HCT116 (cell line): Measurements from ENCODE around the gene MAB21L3. TPM values are rescaled to one million over a fixed set of nuclear protein-coding genes. Genes with fewer than 3 reads are reported as not detected.

ENCODE experiments used
- ATAC-seq: fragments of 200-7000 bp; cut with Tn5 transposase; 2 replicates; pipeline ENCODE4 v1.9.1; 2020; ENCODE audit warnings: mild to moderate bottlenecking, moderate library complexity
- BruUV-seq: library from RNA; stranded (reverse); fragments of 400-500 nt; replicated peaks from 2 replicates; lab custom pipeline; 2021; lab: Mats Ljungman, UMichigan
- CTCF ChIA-PET: fragments of 300-600 bp; sonication (Branson Sonifier 250); formaldehyde crosslinking; loops from one replicate; lab custom pipeline; 2021; ENCODE audit warnings: antibody characterized with exemption; lab: Charles Lee
- POLR2A ChIA-PET: fragments of 300-600, 350-600 bp; sonication (Branson Sonifier 250); formaldehyde crosslinking; loops from one replicate; lab custom pipeline; 2021; ENCODE audit warnings: antibody characterized with exemption; lab: Charles Lee
- RAD21 ChIA-PET, 2 experiments: fragments of 300-600 bp; sonication (Branson Sonifier 250); formaldehyde crosslinking; loops; one replicate each; lab custom pipeline; 2023; ENCODE audit warnings: low total read pairs in 2 of 2; ENCODE audit not compliant: uncharacterized antibody in 2 of 2, unreplicated experiment in 2 of 2, low non-redundant PET in 1 of 2; lab: Charles Lee
- DNase-seq: peaks from one replicate; pipeline ENCODE4 v3.0.0-alpha.2; 2010; ENCODE audit warnings: low read depth, low spot score
- H2AFZ ChIP-seq: fragments of 200-600 bp; shearing (Covaris generic), sonication (generic); 2 replicates; pipeline ENCODE4 v1.6.1; 2017; ENCODE audit warnings: low read depth, mixed run types, mixed read lengths, antibody characterized with exemption, low read length; ENCODE audit not compliant: poor library complexity, severe bottlenecking
- H3K27ac ChIP-seq: 2 replicates; pipeline ENCODE4 v1.5.1; 2012; ENCODE audit warnings: low read depth, low read length
- H3K27me3 ChIP-seq: fragments of 200-600 bp; sonication (generic); 2 replicates; pipeline ENCODE4 v1.6.1; 2016; ENCODE audit warnings: mixed run types, low read length, mixed read lengths; ENCODE audit not compliant: insufficient read depth
- H3K36me3 ChIP-seq, 2 experiments: fragments of 200-500 bp in 1 of 2; fragments of 200-600 bp in 1 of 2; sonication (Bioruptor generic) in 1 of 2; sonication (generic) in 1 of 2; 2 replicates each; pipeline versions ENCODE4 v1.5.1 to v1.6.1; 2014 to 2016; ENCODE audit warnings: low read length in 2 of 2, inconsistent platforms in 1 of 2, mixed read lengths in 1 of 2, mixed run types in 1 of 2; ENCODE audit not compliant: insufficient read depth in 2 of 2, control insufficient read depth in 1 of 2
- H3K4me1 ChIP-seq, 2 experiments: fragments of 200-600 bp in 1 of 2; sonication (generic) in 1 of 2; 2 replicates each; pipeline versions ENCODE4 v1.5.1 to v1.6.1; 2012 to 2017; ENCODE audit warnings: low read length in 2 of 2, inconsistent platforms in 1 of 2, mild to moderate bottlenecking in 1 of 2, mixed read lengths in 1 of 2, mixed run types in 1 of 2, moderate library complexity in 1 of 2; ENCODE audit not compliant: insufficient read depth in 2 of 2, control insufficient read depth in 1 of 2
- H3K4me2 ChIP-seq: fragments of 200-600 bp; sonication (generic); 2 replicates; pipeline ENCODE4 v1.6.1; 2017; ENCODE audit warnings: mixed run types, low read length, mixed read lengths
- H3K4me3 ChIP-seq, 2 experiments: fragments of 200-600 bp in 1 of 2; sonication (generic) in 1 of 2; replicated peaks in 1 of 2; 2 replicates each; pipeline ENCODE4 v1.5.1; 2011 to 2016; ENCODE audit warnings: low read length in 2 of 2, control low read depth in 1 of 2, low read depth in 1 of 2, mild to moderate bottlenecking in 1 of 2, mixed read lengths in 1 of 2, mixed run types in 1 of 2
- H3K79me2 ChIP-seq: fragments of 200-600 bp; sonication (generic); 2 replicates; pipeline ENCODE4 v1.6.1; 2017; ENCODE audit warnings: mild to moderate bottlenecking, mixed run types, low read length, moderate library complexity, mixed read lengths; ENCODE audit not compliant: insufficient read depth
- H3K9ac ChIP-seq: fragments of 200-600 bp; sonication (generic); 2 replicates; pipeline ENCODE4 v1.6.1; 2016; ENCODE audit warnings: low read length, mixed read lengths
- H3K9me2 ChIP-seq: fragments of 200-600 bp; sonication (generic), shearing (Covaris generic); 2 replicates; pipeline ENCODE4 v1.6.1; 2017; ENCODE audit warnings: mixed run types, mild to moderate bottlenecking, moderate library complexity; ENCODE audit not compliant: insufficient read depth
- H3K9me3 ChIP-seq, 2 experiments: fragments of 200-500 bp in 1 of 2; fragments of 200-600 bp in 1 of 2; sonication (Bioruptor generic) in 1 of 2; sonication (generic) in 1 of 2; 2 replicates each; pipeline ENCODE4 v1.6.1; 2014 to 2017; ENCODE audit warnings: low read length in 2 of 2, mixed read lengths in 2 of 2, inconsistent platforms in 1 of 2, low read depth in 1 of 2, mild to moderate bottlenecking in 1 of 2, mixed run types in 1 of 2, moderate library complexity in 1 of 2; ENCODE audit not compliant: control insufficient read depth in 1 of 2, insufficient read depth in 1 of 2
- H4K20me1 ChIP-seq: fragments of 200-600 bp; sonication (generic), shearing (Covaris generic); 2 replicates; pipeline ENCODE4 v1.6.1; 2017; ENCODE audit warnings: mixed run types, mild to moderate bottlenecking, moderate library complexity; ENCODE audit not compliant: insufficient read depth
- EGR1 ChIP-seq: IDR thresholded peaks from 2 replicates; pipeline ENCODE4 v1.6.1; 2012; ENCODE audit warnings: low read depth
- ELF1 ChIP-seq: IDR thresholded peaks from 2 replicates; pipeline ENCODE4 v1.6.1; 2012; ENCODE audit warnings: low read depth, borderline replicate concordance
- EZH2 ChIP-seq: fragments of 200-600 bp; sonication (generic); IDR thresholded peaks from 2 replicates; pipeline ENCODE4 v1.6.1; 2017; ENCODE audit warnings: antibody characterized with exemption, mixed run types
- EZH2phosphoT487 ChIP-seq: fragments of 200-600 bp; IDR thresholded peaks from 2 replicates; pipeline ENCODE4 v1.6.1; 2018; ENCODE audit warnings: antibody characterized with exemption, borderline replicate concordance
- JUND ChIP-seq: IDR thresholded peaks from 2 replicates; pipeline ENCODE4 v1.6.1; 2012
- MAX ChIP-seq: IDR thresholded peaks from 2 replicates; pipeline ENCODE4 v1.6.1; 2012
- POLR2A ChIP-seq: IDR thresholded peaks from 2 replicates; pipeline ENCODE4 v1.7.0; 2011; ENCODE audit warnings: borderline replicate concordance; ENCODE audit not compliant: insufficient read depth, insufficient read length; ENCODE audit errors: extremely low read depth
- POLR2AphosphoS5 ChIP-seq: IDR thresholded peaks from 2 replicates; pipeline ENCODE4 v1.6.1; 2011; ENCODE audit warnings: mild to moderate bottlenecking, low read depth, low read length, moderate library complexity
- RAD21 ChIP-seq: IDR thresholded peaks from 2 replicates; pipeline ENCODE4 v1.6.1; 2012; ENCODE audit warnings: low read depth, mild to moderate bottlenecking
- SRF ChIP-seq: IDR thresholded peaks from 2 replicates; pipeline ENCODE4 v1.6.1; 2012; ENCODE audit warnings: low read depth
- intact Hi-C: fragments of 100-400 bp; cut with micrococcal nuclease; formaldehyde crosslinking; loops from 2 replicates; pipeline ENCODE4 v1.10.0; 2022
- total RNA-seq: library from RNA; stranded (reverse); gene quantifications from one replicate; pipeline ENCODE4 v1.2.1, GENCODE V29; 2021; ENCODE audit not compliant: unreplicated experiment
- TF ChIP-seq, protein P1 (sequence below): IDR thresholded peaks from 2 replicates; pipeline ENCODE4 v1.6.1; 2012
- TF ChIP-seq, protein P2 (sequence below), 3 experiments: fragments of 200-600 bp in 1 of 3; sonication (generic) in 1 of 3; IDR thresholded peaks in 2 of 3; conservative IDR thresholded peaks in 1 of 3; 2 replicates each; pipeline ENCODE4 v1.5.1; 2012 to 2017; ENCODE audit warnings: low read depth in 2 of 3, low read length in 2 of 3, antibody characterized with exemption in 1 of 3, borderline replicate concordance in 1 of 3, control low read depth in 1 of 3, mild to moderate bottlenecking in 1 of 3, mixed read lengths in 1 of 3, mixed run types in 1 of 3, moderate library complexity in 1 of 3; ENCODE audit not compliant: insufficient read depth in 1 of 3
- TF ChIP-seq, protein P3 (sequence below): IDR thresholded peaks from 2 replicates; pipeline ENCODE4 v1.6.1; 2011; ENCODE audit warnings: mild to moderate bottlenecking, low read length, moderate library complexity; ENCODE audit not compliant: insufficient replicate concordance; ENCODE audit errors: extremely low read depth

MAB21L3 gene
- total RNA-seq, 1 experiment from 2014 or later, result not detected

GRCh38 chr1:116178837-116179236, 67.6 kb downstream of the MAB21L3 start:
- Histone ChIP-seq H3K4me1 (peaks cover 0 to 8% of the 10 kb centered on the region in 2 experiments; a peak in 1 of 4 replicates), H3K9ac (no peak overlapping the region), H3K36me3 (no peaks in the 10 kb centered on the region), H4K20me1 (no peaks in the 10 kb centered on the region), H3K9me3 (no peaks in the 10 kb centered on the region), H3K4me2 (no peak overlapping the region), H2AFZ (no peak overlapping the region), H3K27me3 (peaks cover 11% of the 10 kb centered on the region; the same call in 1 of the 2 replicates), H3K4me3 (no peak overlapping the region), H3K9me2 (no peaks in the 10 kb centered on the region), H3K79me2 (no peaks in the 10 kb centered on the region), H3K27ac (no peak overlapping the region)
- ATAC-seq, result no peak
- intact Hi-C loops, result no loop called here
- ChIA-PET RAD21 (no interaction called here), CTCF (no interaction called here), POLR2A (no interaction called here)
- no TSS peak for BruUV-seq
- no peak for TF ChIP-seq ELF1
- TF ChIP-seq SRF, result no peak
- TF ChIP-seq POLR2A, result no peak
- no peak for TF ChIP-seq RAD21
- TF ChIP-seq EZH2, result no peak
- TF ChIP-seq MAX, result no peak
- no peak for TF ChIP-seq JUND
- no peak for TF ChIP-seq EZH2phosphoT487
- TF ChIP-seq, protein P1, sequence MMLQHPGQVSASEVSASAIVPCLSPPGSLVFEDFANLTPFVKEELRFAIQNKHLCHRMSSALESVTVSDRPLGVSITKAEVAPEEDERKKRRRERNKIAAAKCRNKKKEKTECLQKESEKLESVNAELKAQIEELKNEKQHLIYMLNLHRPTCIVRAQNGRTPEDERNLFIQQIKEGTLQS, result no peak
- TF ChIP-seq, protein P2, sequence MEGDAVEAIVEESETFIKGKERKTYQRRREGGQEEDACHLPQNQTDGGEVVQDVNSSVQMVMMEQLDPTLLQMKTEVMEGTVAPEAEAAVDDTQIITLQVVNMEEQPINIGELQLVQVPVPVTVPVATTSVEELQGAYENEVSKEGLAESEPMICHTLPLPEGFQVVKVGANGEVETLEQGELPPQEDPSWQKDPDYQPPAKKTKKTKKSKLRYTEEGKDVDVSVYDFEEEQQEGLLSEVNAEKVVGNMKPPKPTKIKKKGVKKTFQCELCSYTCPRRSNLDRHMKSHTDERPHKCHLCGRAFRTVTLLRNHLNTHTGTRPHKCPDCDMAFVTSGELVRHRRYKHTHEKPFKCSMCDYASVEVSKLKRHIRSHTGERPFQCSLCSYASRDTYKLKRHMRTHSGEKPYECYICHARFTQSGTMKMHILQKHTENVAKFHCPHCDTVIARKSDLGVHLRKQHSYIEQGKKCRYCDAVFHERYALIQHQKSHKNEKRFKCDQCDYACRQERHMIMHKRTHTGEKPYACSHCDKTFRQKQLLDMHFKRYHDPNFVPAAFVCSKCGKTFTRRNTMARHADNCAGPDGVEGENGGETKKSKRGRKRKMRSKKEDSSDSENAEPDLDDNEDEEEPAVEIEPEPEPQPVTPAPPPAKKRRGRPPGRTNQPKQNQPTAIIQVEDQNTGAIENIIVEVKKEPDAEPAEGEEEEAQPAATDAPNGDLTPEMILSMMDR (IDR thresholded peaks at IDR 0.05 in 2 of 3, conservative IDR thresholded peaks at IDR 0.05 in 1 of 3; ENCODE audit: borderline replicate concordance in 1 of 3, insufficient read depth in 1 of 3, low read depth in 2 of 3, low read length in 2 of 3), result no peak
- no peak for TF ChIP-seq POLR2AphosphoS5
- TF ChIP-seq, protein P3, sequence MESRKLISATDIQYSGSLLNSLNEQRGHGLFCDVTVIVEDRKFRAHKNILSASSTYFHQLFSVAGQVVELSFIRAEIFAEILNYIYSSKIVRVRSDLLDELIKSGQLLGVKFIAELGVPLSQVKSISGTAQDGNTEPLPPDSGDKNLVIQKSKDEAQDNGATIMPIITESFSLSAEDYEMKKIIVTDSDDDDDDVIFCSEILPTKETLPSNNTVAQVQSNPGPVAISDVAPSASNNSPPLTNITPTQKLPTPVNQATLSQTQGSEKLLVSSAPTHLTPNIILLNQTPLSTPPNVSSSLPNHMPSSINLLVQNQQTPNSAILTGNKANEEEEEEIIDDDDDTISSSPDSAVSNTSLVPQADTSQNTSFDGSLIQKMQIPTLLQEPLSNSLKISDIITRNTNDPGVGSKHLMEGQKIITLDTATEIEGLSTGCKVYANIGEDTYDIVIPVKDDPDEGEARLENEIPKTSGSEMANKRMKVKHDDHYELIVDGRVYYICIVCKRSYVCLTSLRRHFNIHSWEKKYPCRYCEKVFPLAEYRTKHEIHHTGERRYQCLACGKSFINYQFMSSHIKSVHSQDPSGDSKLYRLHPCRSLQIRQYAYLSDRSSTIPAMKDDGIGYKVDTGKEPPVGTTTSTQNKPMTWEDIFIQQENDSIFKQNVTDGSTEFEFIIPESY, result no peak
- TF ChIP-seq EGR1, result no peak
- DNase-seq, result no peak
